GM19023 (cell line): ENCODE measurements around the gene ITCH.
"Not testable (repeated sequence)": the region's sequence is repeated elsewhere in the genome, so short reads cannot be mapped to it uniquely, and the experiment has no call there.

Source experiments
- ATAC-seq: cut with Tn5 transposase; IDR thresholded peaks from one replicate; pipeline ENCODE4 v1.9.1; 2021; ENCODE audit warnings: mild to moderate bottlenecking, moderate library complexity; ENCODE audit not compliant: unreplicated experiment

The ITCH gene

DNA sequence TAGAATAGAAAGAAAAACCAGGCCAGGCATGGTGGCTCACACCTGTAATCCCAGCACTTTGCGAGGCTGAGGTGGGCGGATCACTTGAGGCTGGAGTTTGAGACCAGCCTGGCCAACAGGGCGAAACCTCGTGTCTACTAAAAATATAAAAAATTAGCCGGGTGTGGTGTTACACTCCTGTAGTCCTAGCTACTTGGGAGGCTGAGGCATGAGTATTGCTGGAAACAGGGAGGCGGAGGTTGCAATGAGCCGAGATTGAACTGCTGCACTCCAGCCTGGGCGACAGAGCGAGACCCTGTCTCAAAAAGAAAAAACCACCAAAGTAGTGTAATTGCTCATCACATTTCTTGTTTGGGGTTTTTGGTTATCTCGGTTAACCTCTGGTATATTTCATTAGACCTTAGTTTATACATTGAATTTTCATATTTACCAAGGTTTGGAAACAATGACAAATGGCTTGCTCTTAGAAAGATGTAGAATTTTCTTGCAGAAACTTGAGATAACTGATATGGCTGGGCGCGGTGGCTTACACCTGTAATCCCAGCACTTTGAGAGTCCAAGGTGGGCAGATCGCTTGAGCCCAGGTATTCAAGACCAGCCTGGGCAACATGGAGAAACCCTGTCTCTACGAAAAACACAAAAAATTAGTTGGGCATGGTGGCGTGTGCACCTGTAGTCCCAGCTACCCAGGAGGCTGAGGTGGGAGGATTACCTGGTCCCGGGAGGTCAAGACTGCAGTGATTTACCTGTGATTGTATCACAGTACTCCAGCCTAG is 14.2 kb downstream of the ITCH start:
- ATAC-seq = no peak

DNA sequence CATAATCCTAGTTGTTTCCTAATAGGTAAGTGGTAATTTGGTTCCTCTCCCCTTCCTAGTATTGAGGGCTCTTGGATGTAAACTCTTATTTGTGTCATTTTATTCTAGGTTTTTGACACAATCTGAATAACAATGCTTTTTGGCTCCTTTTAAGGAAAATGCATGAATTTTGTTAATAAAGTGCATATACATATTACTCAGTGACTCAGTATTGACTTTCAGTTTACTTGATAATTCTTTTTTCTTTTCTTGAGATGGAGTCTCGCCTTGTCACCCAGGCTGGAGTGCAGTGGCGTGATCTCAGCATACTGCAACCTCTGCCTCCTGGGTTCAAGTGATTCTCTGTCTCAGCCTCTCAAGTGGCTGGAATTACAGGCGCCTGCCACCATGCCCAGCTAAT is 19.1 kb downstream of the ITCH start:
- ATAC-seq = no peak

DNA sequence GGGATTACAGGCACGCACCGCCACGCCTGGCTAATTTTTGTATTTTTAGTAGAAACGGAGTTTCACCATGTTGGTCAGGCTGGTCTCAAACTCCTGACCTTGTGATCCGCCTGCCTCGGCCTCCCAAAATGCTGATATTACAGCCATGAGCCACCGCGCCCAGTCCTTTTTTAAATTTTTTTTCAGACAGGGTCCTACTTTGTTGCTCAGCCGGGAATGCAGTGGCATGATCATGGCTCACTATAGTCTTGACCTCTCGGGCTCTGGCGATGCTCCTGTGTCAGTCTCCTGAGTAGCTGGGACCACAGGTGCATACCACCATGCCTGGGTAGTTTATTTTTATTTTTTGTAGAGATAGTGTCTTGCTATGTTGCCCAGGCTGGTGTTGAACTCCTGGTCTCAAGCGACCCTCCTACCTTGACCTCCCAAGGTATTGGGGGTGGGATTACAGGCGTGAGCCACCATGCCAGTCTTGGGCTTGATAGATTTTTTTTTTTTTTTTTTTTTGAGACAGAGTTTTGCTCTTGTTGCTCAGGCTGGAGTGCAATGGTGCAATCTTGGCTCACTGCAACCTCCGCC is 19.9 kb downstream of the ITCH start:
- not testable (repeated sequence) for ATAC-seq

DNA sequence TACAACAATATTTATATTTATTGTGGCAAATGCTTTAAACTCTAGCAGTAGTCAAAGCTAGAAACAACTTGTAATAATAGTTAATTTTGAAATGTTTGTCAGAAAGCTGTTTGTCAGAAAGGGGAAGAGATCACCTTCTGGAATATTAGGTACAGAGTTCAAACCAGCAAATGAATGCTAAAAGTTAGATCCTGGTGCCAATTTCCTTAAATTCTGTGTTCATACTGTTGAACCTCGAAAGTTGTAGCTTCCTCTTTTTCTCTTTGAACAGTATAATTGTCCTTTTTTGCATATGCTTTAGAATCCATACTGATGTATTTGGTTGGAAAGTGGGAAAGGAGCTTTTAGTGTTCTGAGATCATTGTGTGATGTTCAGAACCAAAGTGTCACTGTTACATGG is 22.4 kb downstream of the ITCH start:
- no peak for ATAC-seq

DNA sequence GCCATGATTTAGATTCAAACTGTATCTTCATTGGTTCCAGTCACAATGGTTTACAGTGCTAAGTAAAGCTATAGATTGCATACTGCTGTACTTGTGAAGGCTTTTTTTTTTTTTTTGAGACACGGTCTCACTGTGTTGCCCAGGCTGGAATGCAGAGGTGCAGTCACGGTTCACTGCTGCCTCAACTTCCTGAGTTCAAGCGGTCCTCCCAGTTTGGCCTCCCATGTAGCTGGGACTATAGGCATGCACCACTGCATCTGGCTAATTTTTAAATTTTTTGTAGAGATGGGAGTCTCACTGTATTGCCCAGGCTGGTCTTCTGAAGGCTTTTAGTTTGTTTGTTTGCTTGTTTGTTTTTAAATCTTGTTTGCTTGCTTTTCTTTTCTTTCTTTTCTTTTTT is 24.9 kb downstream of the ITCH start:
- ATAC-seq = no peak

DNA sequence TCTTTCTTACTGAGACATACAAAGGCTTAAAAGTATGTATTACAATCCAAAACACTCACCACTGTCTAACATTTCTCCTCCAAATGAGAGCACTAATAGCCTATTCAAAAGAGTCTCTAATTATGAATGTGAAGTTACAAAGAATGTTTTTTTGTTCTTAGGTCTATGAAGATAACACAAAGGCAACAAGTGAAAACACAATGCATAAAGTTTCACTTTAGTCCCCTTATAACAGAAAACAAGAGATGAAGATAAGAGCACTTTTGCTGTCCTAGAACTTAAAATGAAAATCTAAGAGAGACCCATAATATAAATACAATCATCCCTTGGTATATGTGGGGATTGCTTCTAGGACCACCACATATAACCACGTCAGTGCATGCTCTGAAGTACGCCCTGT is 25.6 kb downstream of the ITCH start:
- no peak for ATAC-seq

DNA sequence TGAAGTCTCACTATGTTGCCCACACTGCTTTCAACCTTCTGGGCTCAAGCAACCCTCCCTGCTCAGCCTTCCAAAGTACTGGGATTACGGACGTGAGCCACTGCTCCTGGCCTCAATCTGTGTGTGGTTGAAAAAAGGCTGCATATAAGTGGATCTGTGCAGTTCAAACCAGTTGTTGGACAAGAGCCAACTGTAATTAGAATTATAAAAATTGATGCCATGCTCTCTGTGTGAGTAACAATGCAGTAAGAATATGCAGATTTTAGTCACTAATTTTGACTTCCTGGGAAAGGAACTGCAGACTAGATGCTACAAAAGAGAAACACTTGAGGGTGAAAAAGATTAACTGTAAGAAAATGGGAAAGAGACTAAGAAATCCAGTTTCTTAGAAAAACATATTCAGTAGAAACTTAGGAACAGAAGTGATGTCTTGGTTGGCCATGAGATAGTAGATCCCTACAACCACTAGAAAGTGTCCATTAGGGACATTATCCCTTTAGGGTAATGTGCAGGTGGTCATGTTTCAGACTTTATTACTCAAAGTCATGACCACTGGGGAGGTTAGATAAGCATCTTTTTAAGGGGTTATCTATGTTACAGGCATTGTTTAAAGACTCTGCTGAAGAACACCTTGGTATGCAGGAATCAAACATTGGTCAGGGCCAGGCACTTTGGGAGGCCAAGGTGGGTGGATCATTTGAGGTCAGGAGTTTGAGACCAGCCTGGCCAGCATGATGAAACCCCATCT is 26.3 kb downstream of the ITCH start:
- ATAC-seq = no peak

DNA sequence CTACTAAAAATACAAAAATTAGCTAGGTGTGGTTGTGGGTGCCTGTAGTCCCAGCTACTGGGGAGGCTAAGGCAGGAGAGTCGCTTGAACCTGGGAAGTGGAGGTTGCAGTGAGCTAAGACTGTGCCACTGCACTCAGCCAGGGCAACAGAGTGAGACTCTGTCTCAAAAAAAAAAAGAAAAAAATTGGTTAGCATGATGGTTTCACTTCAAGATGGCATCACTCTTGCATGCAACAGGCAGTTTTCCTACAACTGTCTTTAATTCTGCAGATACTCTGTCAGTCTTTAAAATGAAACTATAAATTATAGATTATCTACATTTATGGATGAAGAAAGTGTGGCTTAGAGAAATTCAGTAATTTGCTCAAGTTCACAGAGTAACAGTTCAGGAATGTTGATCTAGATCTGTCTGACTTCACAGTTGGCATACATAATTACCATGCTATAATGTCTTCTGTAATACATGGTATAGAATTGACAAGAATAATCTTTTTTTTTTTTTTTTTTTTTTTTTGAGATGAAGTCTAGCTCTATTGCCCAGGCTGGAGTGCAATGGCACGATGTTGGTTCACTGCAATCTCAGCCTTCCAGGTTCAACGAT is 27.0 kb downstream of the ITCH start:
- ATAC-seq = no peak

DNA sequence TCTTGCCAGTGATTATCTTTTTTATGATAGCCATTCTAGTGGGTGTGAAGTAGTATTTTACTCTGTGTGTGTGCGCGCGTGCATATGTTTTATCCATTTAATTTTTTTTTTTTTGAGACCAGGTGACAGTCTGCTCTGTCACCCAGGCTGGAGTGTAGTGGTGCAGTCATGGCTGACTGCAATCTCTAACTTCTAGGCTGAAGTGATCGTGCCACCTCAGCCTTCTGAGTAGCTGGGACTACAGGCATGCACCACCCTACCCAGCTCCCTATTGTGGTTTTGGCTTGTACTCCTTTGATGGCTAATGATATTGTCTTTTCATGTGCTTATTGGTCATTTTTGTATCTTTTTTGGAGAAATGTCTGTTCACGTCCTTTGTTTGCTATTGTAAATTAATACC is 33.3 kb downstream of the ITCH start:
- no peak for ATAC-seq

DNA sequence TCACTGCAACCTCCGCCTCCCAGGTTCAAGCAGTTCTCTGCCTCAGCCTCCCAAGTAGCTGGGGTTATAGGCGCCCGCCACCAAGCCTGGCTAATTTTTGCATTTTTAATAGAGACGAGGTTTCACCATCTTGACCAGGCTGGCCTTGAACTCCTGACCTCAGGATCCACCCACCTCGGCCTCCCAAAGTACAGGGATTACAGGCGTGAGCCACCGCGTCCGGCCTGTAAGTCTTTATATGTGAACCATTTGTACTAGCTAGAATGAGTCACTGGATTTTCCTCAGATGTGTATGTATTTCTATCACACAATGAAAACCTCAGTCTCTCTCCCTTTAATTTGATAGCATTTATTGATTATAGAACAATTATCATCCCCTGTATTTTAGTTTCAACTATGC is 34.0 kb downstream of the ITCH start:
- ATAC-seq = no peak

DNA sequence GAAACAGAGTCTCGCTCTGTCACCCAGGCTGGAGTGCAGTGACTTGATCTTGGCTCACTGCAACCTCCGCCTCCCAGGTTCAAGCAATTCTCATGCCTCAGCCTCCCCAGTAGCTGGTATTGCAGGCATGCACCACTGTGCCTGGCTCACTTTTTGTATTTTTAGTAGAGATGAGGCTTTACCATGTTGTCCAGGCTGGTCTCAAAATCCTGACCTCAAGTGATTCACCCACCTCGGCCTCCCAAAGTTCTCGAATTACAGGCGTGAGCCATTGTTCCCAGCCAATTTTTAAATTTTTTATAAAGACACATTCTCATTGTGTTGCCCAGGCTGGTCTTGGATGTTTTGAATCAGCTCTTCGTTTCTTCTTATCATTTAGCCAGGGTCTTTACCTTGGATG is 37.7 kb downstream of the ITCH start:
- not testable (repeated sequence) for ATAC-seq

DNA sequence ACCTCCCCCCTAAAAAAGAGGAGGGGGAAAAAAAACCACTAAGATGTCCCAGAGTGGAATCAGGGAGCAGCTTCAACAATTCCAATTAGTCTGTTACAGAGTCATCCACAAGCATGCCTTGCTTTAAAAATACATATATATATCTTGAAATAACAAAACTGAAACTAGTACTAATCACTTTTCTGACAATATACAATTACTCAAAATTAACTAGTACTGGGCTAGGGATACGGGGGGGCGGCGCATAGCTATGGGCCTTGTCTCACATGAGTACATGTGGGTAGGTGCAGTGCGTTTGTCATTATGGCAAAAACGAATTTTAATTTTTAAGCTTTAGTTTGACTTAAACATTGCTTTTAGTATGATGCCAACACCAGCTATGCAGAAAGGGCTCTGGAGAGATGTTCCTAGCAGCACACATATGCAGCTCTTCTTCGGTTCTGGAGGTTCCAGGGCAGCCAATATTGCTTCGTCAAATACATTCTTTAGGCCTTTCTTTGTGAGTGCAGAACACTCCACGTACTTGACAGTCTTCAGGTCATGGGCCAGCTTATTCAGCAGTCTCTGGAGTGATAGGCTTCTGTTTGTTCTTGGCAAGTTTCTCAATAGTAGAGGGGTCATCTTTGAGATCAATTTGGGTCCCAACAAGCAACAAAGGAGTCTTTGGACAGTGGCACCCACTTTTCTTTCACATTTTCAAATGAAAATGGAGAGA is 38.8 kb downstream of the ITCH start:
- ATAC-seq = no peak

DNA sequence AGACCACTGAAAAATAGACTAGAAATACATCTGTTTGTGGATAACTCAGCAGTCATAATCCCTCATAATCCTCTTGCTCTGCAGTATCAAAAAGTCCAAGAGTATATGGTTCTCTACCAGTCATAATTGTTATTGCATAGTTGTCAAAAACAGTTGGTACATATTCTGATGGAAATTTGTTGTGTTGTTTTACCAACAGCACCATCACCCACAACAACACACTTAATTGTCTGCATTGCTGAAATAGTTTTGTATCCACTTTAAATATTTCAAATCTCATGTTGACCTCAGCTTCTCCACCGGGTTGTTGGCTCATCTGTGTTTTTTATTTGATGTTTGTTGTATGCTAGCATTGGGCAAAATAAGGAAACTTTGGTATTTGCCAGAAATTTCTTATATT is 39.4 kb downstream of the ITCH start:
- no peak for ATAC-seq

DNA sequence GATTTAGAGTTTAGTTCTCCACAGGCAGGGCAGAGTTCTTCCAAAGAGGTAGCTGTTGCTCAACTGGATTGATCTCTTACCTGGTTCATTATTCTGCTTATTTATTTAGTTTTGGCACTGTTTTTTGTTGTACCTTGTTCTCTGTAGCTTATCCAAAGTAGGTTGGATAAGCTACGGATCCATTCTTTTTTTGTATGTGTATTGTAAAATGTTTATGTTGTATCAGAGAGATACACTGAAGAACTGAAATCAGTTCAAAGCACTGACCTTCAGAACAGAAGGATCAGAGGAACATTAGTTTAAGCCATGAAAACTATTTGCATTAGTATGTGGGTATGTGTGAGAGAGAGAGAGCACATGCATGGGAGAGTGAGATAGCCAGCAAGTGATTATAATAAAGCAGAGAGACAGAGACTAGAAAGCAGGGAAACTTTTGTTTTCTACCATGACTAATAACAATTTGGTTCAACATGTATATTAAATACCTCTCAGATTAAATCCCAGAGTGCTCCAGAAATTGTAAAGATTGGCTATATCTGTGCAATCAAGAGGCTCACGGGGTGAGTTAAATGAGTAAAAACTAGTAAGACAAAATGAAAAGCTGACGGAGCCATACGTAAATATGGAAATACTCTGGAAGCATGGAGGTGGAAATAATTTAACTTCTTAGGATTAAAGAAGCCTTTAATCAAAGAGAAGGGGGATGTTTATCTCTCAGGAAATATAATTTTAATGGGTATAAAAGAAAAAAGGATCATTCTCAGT is 40.2 kb downstream of the ITCH start:
- no peak for ATAC-seq

DNA sequence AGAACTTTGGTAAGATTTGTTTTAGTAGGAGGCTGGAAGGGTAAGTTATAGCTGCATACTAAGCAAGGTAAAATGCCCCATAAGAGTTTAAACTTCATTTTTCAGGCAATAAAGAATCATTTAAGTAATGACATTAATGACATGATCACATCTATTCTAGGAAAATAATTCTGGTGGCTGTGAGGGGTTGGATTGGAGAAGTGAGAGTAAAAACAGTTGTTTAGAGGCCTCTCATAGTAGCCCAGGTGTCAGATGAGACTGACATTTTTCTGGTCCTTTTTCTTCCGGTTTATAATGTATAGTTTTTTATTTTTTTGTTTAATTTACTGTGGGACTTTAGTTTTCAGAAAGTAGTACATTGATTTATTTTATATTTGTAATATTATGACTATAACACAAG is 40.8 kb downstream of the ITCH start:
- no peak for ATAC-seq

DNA sequence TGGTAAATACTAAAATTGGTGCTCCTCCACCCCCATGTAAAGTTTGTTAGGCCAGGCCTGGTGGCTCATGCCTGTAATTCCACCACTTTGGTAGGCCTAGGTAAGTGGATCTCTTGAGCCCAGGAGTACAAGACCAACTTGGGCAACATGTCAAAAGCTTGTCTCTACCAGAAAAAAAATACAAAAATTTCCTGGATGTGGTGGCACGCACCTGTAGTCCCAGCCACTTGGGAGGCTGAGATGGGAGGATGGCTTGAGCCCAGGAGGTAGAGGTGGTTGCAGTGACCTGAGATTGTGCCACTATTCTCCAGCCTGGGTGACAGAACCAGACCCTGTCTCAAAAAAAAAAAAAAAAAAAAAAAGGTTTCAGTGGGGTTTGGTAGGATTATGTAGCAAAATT is 41.7 kb downstream of the ITCH start:
- no peak for ATAC-seq

DNA sequence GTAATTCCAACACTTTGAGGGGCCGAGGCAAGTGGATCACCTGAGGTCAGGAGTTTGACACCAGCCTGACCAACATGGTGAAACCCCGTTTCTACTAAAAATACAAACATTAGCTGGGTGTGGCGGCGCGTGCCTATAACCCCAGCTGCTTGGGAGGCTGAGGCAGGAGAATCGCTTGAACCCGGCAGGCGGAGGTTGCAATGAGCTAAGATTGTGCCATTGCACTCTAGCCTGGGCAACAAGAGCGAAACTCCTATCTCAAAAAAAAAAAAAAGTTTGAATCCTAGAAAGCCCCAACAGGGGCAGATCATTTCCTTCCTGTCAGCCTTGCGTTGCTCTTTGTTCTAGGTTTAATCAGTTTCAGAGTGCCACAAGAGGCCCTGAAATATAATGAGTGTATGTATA is 42.2 kb downstream of the ITCH start:
- not testable (repeated sequence) for ATAC-seq

DNA sequence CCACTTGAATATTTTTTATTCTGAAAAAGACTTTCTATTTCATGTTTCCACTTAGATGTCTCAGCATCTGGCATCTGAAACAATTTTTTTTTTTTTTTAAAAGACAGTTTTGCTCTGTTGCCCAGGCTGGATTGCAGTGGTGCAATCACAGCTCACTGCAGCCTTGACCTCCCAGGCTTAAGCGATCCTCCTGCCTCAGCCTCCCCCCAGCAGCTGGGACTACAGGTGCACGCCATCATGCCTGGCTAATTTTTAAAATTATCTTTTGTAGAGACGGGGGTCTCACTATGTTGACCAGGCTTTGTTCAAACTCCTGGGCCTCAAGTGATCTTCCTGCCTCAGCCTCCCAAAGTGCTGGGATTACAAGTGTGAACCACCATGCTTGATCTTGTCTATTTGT is 42.9 kb downstream of the ITCH start:
- ATAC-seq = not testable (repeated sequence)

DNA sequence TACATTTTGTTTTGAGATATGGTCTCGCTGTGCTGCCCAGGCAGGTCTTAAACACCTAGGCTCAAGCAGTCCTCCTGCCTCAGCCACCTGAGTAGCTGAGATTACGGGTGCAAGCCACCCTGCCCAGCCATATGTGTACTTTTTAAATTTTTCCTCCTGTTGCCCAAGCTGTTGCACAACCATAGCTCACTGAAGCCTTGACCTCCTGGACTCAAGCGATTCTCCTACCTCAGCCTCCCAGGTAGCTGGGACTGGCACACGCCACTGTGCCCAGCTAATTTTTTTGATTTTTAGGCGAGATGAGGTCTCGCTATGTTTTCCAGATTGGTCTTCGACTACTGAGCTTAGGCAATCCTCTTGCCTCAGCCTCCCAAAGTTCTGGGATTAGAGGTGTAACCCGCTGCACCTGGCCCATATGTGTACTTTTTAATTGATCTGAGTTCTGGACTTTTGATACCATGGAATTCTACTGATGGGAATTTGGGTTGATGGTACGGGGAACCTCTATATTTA is 44.9 kb downstream of the ITCH start:
- no peak for ATAC-seq

DNA sequence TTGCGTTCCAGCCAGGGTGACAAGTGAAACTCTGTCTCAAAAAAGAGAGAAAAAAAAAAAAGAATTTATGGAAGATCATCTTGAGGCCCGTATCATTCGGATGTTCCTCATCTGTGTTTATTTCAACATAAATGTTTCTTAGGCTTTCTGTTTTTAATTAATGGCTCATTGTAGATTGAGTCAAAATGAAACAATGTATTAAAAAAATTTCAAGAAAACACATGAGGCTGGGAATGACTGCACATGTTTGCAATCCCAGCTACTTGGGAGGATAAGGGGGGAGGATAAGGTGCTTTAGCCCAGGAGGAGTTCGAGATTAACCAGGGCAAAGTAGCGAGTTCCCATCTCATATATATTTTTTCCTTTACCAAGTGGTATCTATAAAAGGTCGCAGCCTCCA is 47.3 kb downstream of the ITCH start:
- ATAC-seq = no peak
